Urothelium cell line (cell line): ENCODE measurements around the gene MORN5.

Experiments used
- DNase-seq: peaks from one replicate; pipeline ENCODE4 v3.0.0; 2011; ENCODE audit warnings: low spot score, mixed read lengths
- FAIRE-seq: peaks from 2 replicates; lab custom pipeline; 2011; peaks lifted over from hg19 to GRCh38; lab: Jason Lieb, UNC

MORN5 gene

GRCh38 chr9:122141671-122142070 is 18.0 kb upstream of the MORN5 start:
- DNase-seq (no peak), FAIRE-seq (no peak)

DNA sequence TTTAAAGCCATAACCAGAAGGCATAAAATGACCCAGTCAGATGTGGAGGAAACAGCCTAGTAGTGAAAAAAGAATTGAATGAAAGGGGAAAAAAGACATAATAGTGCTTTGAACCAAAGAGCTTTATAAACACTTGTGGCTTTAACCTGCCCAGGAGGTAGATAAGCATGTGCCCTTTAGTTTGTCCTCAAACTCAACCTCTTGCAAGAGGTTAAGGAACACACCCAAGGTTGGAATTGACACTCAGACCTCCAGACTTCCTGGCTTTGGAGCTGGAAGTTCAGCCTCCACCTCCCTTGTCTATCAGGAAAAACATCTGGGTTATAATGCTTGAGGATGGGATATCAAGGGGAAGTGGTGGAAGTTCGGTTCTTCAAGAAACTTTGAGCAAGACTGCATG is 16.4 kb upstream of the MORN5 start:
- no peak for FAIRE-seq

GRCh38 chr9:122143876-122144405 is 15.8 kb upstream of the MORN5 start:
- no peak for DNase-seq
- no peak for FAIRE-seq

More for the DNA sequence above, 16.4 kb upstream of the MORN5 start:
- no peak for DNase-seq

DNA sequence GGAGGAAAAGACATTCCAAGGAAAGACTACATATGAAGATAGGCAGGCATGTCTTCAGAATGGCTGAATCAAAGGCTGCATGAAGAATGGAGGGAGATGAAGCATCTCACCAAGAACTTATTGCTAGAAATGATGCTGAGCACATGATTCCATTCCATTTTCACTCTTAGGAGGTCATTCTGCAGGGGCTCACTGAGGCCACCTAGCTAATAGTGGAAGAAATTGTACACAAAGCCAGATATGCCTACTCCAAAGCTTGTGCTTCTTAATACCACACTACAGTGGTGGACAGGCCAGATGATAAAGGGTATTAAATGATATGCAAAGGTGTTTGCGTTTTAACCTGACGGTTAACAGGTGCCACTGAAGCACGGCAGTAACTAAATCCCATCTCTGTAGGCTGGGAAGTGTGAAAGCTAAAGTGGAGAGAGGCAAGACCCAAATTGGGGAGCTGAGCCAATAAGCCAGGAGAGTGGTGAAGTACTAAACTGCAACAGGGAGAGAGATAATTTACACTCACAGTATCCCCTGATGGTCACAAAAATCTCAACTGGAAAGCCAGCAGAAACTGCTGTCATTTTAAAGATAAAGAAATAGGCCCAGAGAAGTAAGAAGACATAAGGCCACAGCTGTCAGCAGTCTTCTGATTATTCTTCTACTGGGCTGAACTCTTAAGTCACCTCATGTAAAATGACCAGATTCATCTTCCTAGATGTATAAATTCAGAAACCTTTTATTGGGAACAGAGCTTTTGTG is 14.7 kb upstream of the MORN5 start:
- FAIRE-seq (no peak), DNase-seq (no peak)

DNA sequence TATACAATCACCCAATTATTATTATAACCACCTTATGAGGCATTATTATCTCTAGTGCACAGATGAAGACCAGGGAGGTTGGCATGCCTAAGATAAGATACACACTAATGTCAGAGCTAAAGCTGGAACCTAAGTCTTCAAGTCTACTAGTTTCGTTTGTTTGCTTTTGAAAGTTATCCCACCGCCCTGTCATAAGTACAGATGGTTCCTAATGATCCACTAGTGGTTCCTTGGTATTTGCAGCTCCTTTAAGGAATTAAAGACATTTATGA is 14.2 kb upstream of the MORN5 start:
- no peak for FAIRE-seq
- DNase-seq: no peak

GRCh38 chr9:122151267-122151828 is 8.4 kb upstream of the MORN5 start:
- DNase-seq (no peak), FAIRE-seq (no peak)

- FAIRE-seq (no peak), DNase-seq (no peak)
These were observed 3.9 kb upstream of the MORN5 start for GRCh38 chr9:122155796-122156195.

- DNase-seq: peak; percentile 49
- FAIRE-seq: no peak
These were observed 1.5 kb upstream of the MORN5 start for GRCh38 chr9:122158202-122158601.

- FAIRE-seq (no peak), DNase-seq (no peak)
These were observed 178 bp downstream of the MORN5 start for GRCh38 chr9:122159925-122160246.

- DNase-seq (no peak), FAIRE-seq (no peak)
These were observed 2.7 kb downstream of the MORN5 start for GRCh38 chr9:122162415-122162814.

DNA sequence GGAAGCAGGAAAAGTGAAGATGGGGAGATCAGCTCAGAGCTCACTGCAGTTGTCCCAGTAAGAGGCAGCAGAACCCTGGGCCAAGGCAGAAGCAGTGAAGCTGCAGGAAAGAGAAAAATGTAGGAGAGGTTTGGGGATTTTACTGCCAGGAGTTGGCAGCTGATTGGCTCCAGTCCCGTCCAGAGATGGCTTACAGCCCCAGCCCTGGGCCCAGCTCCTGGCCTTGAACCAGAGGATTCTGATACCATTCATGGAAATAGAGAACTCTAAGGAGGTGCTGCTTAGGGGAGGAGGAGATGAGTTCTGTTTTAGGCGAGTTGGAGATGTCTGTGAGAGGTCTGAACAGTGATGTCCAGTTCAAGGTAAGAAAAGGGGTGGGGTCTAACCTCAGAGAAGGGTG is 4.6 kb downstream of the MORN5 start:
- no peak for FAIRE-seq
- no peak for DNase-seq

GRCh38 chr9:122168356-122168755 is 8.6 kb downstream of the MORN5 start:
- DNase-seq (no peak), FAIRE-seq (no peak)

GRCh38 chr9:122172131-122172530 is 12.4 kb downstream of the MORN5 start:
- DNase-seq (no peak), FAIRE-seq (no peak)

DNA sequence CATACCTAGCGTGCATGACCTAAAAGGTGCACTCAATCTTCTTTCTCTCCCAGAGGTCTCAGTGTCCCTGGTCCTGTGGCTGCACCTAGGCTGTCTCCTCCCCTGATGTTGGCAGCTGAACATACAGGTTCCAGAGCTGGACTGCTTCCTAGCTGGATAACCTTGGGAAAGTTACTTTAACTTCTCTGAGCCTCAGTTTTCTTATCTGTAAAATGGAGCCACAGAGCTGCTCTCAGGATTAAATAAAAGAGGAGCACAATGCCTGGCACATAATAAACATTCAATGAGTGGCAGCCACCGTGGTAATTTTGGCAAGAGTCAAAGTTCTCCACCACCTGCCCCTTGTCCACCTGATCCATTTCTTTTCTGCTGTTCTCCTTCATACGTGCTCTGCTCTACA is 14.0 kb downstream of the MORN5 start:
- DNase-seq (no peak), FAIRE-seq (no peak)

GRCh38 chr9:122176916-122177315 is 17.2 kb downstream of the MORN5 start:
- FAIRE-seq (no peak), DNase-seq (no peak)

DNA sequence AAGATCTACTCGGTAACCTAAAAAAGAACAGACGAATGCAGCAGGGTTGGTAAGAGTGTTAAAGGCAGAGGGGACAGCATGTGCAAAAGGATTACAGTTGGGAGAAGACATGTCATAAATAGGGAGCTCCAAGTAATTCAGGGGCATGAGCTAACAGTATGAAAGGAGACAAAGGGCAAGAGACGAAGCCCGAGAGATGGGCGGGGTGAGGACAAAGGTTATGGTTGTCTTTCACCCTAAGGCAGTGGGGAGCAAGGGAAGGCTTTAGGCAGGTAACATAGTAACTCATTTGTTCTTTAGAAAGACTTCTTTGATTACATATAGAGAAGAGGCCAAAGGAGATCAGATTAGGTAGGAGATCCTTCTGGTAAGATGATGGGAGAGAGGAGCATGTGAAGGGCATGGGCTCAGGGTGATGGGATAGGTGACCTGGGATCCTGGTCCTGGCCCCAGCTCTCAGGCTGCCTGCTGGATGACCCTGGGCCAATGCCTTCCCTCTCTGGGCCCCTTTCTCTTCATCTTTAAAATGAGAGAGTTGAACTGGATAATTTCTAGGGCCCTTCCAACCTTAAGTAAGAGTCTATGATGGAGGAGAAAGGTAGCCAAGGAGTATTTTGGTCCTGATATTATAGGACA is 19.5 kb downstream of the MORN5 start:
- FAIRE-seq: no peak
- DNase-seq: no peak

GRCh38 chr9:122179690-122180074 is 20.0 kb downstream of the MORN5 start:
- FAIRE-seq: no peak
- peak; percentile 70 for DNase-seq

DNA sequence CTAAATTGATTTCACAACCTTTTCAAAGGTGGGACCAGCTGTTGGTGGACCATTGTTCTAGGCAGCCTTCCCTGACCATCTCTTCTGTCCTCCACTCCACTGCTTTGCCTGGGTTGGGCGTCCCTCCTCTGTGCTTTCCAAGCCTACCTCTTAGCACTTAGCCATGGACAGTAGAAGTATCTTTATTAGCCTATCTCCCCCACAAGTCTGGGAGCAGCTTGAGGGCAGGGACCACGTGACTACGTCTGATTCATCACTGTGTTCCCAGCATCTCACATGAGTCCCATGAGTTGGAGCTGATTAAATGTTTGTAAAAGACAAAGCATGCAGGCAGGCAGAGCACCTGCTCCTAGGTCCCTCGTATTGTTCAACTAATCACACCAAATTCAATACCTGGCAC is 20.9 kb downstream of the MORN5 start:
- FAIRE-seq: no peak
- peak; percentile 70 for DNase-seq

GRCh38 chr9:122183501-122183900 is 23.8 kb downstream of the MORN5 start:
- FAIRE-seq: no peak
- no peak for DNase-seq

- no peak for DNase-seq
- no peak for FAIRE-seq
These were observed 24.8 kb downstream of the MORN5 start for GRCh38 chr9:122184551-122184950.

- DNase-seq: no peak
- no peak for FAIRE-seq
These were observed 26.6 kb downstream of the MORN5 start for GRCh38 chr9:122186301-122186700.

- no peak for DNase-seq
- FAIRE-seq: no peak
These were observed 27.2 kb downstream of the MORN5 start for GRCh38 chr9:122186777-122187470.
